AG09319 (cell line): ENCODE data around the gene NDUFAF7.

ENCODE experiments used
- DNase-seq: peaks from one replicate; pipeline ENCODE4 v3.0.0-alpha.2; 2010; ENCODE audit warnings: low read depth; ENCODE audit errors: extremely low read depth
- TF ChIP-seq, protein P1 (sequence below): IDR thresholded peaks from 2 replicates; pipeline ENCODE4 v1.5.1; 2011; ENCODE audit warnings: low read depth, mild to moderate bottlenecking, inconsistent platforms, low read length, moderate library complexity

The NDUFAF7 gene

DNA sequence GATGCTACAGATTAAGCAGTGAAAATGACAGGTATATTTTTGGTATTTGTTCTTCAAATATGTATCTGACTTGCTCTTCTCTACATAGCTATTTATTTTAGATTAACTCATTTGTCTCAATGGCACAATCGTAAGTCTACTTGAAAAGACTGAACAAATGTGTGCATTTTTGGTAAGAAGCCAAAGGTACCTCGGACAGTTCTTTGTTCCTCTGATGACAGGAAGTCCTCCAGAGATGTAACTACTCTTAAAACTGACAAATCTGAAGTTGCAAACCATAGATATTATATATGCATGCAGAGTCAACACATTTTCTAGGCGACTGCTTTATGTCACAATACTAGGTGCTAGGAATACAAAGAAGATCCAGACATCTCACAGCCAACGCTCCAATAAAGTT, 36.7 kb downstream of the NDUFAF7 start:
- TF ChIP-seq, protein P1, sequence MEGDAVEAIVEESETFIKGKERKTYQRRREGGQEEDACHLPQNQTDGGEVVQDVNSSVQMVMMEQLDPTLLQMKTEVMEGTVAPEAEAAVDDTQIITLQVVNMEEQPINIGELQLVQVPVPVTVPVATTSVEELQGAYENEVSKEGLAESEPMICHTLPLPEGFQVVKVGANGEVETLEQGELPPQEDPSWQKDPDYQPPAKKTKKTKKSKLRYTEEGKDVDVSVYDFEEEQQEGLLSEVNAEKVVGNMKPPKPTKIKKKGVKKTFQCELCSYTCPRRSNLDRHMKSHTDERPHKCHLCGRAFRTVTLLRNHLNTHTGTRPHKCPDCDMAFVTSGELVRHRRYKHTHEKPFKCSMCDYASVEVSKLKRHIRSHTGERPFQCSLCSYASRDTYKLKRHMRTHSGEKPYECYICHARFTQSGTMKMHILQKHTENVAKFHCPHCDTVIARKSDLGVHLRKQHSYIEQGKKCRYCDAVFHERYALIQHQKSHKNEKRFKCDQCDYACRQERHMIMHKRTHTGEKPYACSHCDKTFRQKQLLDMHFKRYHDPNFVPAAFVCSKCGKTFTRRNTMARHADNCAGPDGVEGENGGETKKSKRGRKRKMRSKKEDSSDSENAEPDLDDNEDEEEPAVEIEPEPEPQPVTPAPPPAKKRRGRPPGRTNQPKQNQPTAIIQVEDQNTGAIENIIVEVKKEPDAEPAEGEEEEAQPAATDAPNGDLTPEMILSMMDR, result no peak
- no peak for DNase-seq

GRCh38 chr2:37271376-37272067, 40.1 kb downstream of the NDUFAF7 start:
- no peak for DNase-seq
- TF ChIP-seq, protein P1, result no peak

- no peak for DNase-seq
- TF ChIP-seq, protein P1, result no peak
Observed at GRCh38 chr2:37274359-37274965, 43.0 kb downstream of the NDUFAF7 start.

GRCh38 chr2:37276291-37276690, 44.8 kb downstream of the NDUFAF7 start:
- no peak for DNase-seq
- TF ChIP-seq, protein P1, result no peak

DNA sequence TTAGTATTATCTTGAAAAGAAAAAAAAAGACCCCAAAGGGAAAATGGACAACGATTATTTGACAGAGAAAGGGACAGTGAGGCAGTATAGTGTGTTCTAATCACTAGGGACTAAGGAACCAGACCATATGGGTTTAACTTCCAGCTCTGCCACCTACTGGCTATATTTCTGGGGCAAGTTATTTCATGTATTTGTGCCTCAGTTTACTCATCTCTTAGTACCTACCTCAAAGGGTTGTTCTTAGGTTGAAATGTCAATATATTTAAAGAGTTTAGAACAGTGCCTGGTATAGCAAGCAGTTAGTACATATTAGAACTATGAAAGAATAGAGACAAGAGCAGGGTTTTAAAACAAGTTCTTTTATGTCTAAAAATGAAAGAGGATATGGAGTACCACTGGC, 50.5 kb downstream of the NDUFAF7 start:
- no peak for DNase-seq
- TF ChIP-seq, protein P1, result no peak

DNA sequence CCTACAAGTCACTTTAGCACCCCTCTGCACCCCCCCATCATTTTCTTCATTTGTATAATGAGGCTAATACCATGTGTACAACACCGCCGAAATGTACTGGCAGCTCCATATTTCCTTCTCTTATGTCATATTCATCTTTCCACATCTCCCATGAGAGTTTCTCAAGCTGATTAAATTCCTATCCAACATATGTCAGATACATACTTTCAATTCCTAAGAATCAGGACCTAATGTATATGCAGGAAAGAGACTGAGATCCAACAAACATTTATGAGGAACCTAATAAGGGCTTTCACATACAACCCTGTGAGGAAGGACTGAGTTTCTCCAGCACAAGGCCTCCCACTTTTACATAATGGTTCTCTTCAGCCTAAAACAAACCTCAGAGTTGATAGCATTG, 51.3 kb downstream of the NDUFAF7 start:
- TF ChIP-seq, protein P1, result no peak
- no peak for DNase-seq

GRCh38 chr2:37283207-37283606, 51.7 kb downstream of the NDUFAF7 start:
- TF ChIP-seq, protein P1, result no peak
- DNase-seq, result peak; percentile 46
